Activated CD4-positive, CD25-positive, alpha-beta regulatory T cell (primary cell): ENCODE results near the gene APOL1.
"Not testable (repeated sequence)": the region's sequence is repeated elsewhere in the genome, so short reads cannot be mapped to it uniquely, and the experiment has no call there.

Source experiments
- DNase-seq, 4 experiments: peaks; one replicate each; lab custom pipeline; 2025; lab: John Stamatoyannopoulos, UW

Gene APOL1, protein sequence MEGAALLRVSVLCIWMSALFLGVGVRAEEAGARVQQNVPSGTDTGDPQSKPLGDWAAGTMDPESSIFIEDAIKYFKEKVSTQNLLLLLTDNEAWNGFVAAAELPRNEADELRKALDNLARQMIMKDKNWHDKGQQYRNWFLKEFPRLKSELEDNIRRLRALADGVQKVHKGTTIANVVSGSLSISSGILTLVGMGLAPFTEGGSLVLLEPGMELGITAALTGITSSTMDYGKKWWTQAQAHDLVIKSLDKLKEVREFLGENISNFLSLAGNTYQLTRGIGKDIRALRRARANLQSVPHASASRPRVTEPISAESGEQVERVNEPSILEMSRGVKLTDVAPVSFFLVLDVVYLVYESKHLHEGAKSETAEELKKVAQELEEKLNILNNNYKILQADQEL

DNA sequence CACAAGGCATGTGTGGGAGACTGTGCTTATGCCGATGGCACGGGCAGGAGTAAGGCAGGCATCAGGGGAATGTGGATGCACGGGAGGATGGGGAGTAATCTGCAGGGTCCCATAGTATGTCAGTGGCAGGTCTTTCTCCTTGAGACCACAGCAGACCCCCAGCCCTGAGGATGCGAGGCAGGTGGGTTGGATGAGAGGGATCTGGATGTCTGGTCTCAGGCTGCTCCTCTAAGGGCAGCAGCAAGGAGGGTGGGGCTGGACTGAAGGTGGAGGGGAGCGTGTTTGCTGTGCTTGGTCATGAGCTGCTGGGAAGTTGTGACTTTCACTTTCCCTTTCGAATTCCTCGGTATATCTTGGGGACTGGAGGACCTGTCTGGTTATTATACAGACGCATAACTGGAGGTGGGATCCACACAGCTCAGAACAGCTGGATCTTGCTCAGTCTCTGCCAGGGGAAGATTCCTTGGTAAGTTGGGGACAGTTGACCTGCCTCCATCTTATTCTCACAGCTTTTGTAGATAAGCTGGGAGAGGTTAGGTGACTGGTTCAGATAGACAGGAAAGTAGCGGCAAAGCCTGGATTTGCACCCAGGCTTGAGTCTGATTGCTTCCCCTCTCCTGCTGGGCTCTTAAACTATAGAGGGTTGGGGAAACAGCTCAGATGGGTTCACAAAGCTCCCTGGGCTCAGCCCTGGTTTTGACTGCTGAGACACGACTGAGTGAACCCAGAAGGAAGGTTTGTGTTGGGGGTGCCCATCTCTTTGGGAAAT lies at the start of gene APOL1:
Gene APOL1 (plus strand): TSS at position 380 of the 769 bp plus-strand sequence. CDS start 1,823 bp downstream, outside the sequence.
- no peak for DNase-seq

DNA sequence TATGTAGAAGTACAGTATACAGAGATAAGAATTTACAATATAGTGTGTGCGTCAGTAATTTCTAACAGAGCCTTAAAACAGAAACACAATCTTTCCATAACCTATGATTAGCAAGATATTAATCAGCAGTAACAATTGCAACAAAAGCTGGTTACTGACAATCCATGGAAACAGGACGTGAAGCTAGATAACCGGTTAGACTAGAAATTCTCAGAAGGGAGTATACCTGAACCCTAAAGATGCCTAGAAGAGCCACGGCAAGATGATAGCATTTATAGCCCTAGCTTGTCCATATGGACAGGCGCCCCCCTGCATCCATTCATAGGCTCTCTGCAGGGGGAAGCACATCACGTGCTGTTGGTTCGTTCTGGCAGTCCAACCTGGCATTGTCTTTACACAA lies 49.5 kb upstream of the APOL1 start:
- DNase-seq, result not testable (repeated sequence)

DNA sequence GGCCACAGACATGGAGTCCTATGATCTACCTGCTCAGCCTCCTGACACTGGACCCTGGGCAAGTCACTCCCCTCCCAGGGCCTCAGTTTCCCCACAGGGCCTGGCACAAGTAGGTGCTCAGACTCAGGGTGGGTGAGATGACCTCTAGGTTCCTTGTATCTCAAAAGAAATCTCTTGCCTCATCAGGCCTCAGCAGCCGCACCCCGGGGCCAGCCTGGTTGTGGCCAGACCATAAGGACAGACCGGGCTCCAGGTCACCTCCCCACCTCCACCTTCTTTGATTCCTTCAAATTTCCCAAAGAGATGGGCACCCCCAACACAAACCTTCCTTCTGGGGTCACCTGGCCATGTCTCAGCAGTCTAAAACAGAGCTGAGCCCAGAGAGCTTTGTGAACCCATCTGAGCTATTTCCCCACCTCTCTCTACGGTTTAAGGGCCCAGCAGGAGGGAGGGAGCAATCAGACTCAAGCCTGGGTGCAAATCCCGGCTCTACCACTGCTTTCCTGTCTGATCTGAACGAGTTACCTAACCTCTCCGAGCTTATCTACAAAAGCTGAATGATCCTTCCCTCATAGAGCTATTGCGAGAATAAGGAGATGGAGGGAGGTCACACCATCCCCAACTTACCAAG lies 48.8 kb upstream of the APOL1 start:
- DNase-seq, result no peak

DNA sequence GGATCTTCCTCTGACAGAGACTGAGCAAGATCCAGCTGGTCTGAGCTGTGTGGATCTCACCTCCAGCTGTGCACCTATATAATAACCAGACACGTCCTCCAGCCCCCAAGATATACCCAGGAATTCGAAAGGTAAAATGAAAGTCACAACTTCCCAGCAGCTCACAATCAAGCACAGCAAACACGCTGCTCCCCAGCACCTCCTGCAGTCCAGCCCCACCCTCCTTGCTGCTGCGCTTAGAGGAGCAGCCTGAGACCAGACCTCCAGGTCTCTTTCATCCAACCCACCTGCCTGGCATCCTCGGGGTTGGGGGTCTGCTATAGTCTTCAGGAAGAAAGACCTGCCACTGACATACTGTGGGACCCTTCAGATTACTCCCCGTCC lies 48.3 kb upstream of the APOL1 start:
- DNase-seq, result no peak

DNA sequence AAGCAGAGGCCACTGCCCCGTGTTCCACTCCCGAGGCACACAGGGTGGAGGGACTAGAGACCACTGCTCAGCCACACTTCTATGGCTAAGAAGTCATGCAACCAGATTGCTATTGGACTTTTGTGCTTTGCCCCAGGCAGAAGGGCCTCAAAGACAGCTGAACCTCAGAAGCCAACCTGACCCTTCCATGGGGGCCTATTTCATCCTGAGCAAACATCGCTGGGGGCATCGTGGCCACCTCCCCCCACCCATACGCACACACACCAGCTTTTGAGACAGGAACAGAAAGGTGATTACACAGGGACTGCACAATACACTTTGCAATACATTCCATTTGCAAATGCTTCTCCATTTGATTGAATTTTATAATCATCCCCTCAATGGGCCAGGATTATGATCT lies 47.4 kb upstream of the APOL1 start:
- DNase-seq, result not testable (repeated sequence)

DNA sequence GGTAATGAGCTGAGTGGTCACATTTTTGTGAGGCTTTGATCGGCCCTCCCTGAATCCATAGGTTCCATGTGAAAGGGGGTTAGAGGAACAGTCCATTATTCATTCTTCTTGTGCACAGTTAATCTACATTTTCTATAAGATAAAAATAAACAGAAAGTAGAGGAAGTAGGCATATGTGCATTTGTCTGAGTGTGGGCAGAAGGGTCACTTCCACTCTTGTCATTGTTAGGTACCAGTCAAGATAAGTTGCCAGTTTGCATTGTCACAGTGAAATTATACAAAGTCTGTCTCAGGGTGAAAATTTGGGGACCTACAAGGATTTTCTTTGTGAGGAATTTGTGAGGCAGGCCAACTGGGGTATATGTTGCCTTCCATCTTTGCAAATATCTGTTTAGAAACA lies 46.7 kb upstream of the APOL1 start:
- no peak for DNase-seq

DNA sequence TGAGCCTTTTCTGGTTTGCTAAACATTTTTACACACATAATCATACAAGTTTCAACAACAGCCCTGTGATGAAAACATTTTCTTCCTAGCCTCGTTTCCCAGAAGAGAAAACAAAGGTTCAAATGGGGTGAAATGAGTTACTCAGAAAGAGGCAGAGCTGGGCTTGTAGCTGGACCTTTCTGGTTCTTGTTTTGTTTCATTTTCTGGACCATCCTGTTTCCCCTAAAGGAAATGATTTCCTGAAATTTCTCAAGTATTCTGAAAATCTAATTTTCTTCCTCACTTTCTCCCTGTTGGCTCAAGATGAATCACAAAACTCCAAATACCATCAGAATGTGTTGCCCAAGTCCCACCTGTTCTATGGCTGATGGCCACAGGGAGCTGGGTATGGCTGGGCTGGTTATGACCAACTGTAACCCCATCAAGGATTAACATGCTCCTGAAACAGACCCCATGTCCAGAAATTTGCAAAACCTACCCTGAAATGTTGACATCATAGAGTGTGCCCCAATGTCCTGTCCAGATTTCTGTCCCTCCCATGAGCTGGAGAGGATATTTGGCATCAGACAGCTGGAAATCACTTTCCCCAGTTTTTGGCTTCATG lies 44.7 kb upstream of the APOL1 start:
- DNase-seq, result no peak

DNA sequence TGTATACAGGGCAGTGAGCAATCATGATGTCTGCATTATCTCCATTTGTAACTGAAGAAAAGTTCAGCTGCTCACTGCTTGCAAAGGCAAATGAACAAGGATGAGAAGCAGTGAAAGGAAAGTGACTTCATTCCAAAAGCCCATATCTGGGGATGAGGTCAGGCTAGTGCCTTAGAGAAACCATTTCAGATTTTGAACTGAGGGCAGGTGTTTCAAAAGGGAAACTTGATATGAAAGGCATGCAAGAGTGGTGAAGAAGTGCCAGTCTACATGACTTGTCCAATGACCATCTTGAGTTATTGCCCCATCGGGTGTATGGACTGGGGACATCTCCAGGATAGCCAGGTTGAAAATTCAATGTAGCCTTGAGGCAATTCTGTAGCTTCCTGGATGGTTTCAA lies 44.0 kb upstream of the APOL1 start:
- no peak for DNase-seq

DNA sequence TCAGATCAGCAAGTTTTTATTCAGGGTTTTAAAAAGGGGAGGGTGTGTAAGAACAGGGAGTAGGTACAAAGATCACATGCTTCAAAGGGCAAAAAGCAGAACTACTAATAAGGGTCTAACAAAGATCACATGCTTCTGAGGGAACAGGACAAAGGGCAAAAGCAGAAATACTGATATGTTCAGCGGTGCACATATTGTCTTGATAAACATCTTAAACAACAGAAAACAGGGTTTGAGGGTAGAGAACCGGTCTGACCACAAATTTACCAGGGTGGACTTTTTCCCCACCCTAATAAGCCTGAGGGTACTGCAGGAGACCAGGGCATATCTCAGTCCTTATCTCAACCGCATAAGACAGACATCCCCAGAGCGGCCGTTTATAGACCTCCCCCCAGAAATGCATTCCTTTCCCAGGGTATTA lies 43.4 kb upstream of the APOL1 start:
- DNase-seq, result not testable (repeated sequence)

DNA sequence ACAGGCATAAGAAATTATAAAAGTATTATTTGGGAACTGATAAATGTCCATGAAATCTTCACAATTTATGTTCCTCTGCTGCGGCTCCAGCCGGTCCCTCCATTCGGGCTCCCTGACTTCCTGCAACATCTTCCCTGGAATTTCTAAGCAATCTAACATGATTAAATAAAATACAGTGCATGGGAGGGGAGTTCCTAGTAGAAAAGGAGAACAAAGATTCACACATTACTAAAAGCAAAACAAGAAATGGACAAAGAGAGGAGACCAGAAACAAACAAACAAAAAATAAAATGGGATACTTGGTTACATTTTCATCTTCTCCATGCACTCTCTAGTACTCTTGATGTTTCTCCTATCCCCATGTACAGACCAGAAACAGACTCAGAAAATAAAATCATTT lies 42.7 kb upstream of the APOL1 start:
- no peak for DNase-seq

DNA sequence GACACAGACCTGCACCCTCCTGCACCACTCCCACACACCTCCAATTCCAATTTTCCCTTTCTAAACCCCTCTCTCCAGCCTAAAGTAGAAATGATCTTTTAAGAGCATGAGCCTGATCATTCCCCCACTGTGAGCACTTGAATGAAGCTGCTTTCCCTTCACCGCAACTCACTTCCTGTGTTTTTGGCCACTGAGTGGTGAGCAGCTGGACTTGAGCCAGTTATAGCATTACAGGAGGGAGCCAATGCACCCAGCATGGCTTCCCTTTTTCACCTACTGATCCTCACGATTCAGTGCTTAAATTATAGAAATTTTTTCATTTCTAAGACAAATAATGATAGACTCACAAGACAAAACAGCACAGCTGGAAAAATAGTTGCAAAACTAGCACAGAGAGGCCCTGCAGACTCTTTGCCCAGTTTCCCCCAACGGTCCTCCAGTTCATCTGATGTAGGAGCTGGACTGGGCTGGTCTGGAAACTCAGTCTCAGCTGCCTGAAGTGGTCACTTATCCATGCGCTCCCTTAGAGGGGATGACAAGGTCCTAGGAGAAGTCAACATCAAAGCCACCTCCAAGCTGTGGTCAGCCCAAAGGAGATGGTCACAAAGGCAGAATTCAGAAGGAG lies 41.6 kb upstream of the APOL1 start:
- no peak for DNase-seq

DNA sequence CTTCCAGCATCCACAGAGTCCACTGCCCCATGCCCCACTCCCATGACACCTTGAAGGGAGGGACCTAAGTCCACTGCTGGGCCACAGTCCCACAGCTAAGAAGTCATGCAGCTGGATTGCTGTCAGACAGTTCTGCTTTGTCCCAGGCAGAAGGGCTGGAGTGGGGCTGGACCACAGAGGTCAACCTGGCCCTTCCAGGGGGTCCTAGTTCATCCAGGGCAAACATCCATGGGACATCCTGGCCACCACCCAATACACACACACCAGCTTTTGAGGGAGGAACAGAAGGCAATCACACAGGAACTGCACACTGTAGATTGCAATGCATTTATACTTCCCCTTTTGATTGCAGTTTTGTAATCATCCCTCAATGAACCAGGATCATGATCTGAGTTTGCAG lies 40.0 kb upstream of the APOL1 start:
- DNase-seq, result no peak

DNA sequence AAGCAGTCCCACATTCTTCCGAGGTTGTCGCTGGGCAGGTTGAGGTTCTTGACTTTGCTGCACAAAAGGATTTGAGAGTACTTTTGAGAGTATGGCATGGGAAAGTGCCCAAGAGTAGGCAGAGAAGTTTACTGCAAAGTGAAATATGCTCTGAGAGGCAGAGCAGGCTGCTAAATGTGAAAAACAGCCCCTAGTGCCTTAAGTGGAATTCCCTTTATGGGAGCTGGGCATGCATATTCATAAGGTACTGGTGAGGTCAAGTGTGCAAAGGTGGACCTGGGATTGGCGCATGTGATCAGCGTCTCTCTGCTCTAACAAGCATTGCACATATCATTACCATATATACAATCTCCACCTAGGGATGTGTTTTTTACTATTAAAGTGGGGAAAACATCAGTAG lies 39.3 kb upstream of the APOL1 start:
- no peak for DNase-seq

DNA sequence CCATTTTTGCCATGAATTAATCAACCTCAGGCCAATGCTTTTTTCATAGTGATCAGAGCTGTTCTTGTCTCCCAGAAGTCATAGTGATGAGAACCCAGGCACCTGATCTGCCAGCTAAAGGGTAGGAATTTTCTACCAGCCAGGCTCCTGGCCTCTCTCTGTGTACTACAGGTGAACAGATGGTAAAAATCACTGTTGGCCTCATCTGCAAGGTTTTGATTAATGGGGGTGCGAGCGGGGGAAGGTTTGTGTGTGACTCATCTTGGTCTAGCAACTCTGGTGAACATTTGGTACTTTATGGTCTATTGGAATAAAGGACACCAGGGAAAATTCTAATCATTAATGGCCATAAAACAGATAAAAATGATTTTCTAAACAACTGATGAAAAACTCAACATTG lies 37.0 kb upstream of the APOL1 start:
- no peak for DNase-seq

DNA sequence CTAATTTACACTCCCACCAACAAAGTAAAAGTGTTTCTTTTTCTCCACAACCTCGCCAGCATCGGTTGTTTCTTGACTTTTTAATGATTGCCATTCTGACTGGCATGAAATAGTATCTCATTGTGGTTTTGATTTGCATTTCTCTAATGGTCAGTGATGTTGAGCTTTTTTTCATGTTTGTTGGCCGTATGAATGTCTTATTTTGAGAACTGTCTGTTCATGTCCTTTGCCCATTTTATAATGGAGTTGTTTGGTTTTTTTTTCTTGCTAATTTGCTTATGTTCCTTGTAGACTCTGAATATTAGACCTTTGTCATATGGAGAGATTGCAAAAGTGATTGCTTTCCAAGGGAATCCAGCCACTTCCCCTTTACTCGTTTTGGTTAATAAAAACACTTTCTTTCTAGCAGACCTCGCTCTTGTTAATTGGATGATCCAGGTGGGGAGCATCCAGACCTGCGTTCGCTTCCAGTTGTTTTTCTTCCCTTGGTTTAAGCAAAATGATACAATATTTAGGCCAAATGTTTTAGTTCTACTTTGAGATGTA lies 34.2 kb upstream of the APOL1 start:
- no peak for DNase-seq

DNA sequence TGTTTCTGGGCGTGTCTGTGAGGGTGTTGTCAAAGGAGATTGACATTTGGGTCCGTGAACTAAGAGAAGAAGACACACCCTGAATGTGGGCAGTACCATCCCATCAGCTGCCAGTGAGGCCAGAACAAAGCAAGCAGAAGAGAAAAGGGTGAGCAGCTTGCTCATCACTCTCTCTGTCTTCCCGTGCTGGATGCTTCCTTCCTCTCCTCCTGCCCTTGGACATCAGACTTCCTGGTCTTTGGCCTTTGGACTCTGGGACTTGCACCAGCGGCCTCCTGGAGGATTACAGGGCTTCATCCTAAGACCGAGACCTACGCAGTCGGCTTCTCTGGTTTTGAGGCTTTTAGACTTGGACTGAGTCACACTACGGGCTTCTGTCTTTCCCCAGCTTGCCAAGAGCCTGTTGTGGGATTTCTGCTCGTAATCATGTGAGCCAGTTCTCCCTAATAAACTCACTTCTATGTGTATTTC lies 32.4 kb upstream of the APOL1 start:
- DNase-seq, result no peak

DNA sequence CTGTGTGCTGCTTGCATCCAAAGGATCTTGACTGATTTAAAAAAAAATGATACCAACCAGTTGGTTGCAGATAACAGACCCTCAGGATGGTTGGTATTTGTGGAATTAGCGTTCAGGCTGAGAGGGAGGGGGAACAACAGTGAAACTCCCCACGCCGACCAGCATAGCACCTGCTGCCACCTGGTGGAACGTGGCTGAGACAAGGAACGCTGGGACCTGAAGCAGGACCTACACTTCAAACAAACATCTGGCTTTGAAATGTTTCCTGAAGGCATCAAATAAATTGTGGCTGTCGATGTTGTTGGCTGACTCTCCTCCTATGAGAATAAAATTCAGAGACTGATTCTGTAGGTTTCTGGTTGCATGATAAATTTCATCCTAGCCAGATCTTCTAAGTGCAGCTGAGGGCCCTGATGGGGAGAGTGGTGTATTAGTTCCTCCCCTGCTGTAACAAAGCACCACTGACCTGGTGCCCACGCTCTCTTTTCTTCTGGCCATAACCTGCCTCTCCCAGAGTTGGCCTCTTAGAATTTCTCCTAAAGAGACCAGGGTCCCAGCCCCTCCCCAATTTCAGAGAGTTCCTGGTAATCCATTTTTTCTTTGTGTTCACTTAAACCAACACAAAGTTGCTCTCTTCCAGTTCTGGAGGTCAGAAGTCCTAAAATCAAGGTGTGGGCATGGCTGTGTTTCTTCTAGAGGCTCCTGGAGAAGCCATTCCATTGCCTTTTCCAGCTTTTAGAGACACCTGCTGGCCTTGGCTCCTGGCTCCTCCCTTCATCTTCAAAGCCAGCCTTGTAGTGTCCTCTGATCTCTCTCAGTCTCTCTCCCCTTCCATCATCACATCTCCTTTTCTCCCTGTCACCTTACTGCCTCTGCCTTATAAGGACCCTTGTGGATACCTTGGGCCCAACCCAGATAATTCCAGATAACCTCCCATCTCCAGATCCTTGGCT lies 30.9 kb upstream of the APOL1 start:
- DNase-seq, result peak in 1 of 4 experiments; percentile 14

DNA sequence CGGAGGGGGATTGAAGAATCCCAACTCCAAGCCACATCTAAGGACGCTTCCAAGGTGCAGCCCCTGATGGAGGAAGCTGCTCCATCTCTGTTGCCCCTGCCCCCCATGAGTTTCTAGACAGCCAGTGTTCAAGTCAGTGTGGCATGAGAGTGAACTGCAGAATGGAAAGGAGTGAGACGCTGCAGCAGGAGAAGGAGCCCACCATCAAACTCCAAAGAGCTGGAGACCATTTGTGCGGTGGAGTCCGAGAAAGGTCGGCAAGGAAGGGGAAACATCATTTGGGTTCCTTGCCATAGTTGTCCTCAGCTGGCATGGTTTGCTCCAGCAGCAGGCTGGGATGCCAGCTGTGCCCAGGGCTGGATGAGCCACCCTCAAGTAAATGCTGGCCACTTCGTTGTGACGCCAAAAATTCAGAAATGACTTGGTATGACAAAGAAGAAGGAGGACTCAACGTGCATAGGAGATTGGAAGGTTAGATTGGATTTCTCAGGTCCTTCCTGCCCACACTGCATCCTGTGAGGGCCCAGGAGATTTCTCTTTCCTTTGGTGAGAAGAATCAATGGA lies 30.0 kb upstream of the APOL1 start:
- DNase-seq, result no peak

DNA sequence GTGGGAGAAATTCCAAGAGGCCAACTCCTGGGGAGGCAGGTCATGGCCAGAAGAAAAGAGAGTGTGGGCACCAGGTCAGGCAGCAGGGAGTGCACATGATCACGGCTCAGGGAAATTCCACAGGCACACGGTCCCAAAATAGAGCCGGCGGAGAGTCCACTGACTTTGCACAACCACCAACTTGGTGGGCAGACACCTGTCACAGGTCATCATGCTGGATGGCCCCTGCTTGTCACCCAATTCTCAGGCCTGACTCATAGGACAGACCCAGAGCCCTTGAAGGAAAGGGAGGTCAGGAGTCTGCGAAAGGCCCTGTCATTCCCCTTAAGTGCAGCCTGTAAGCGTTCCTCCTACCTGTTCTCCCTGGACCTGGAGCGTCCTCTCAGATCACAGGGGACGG lies 29.4 kb upstream of the APOL1 start:
- DNase-seq, result no peak

DNA sequence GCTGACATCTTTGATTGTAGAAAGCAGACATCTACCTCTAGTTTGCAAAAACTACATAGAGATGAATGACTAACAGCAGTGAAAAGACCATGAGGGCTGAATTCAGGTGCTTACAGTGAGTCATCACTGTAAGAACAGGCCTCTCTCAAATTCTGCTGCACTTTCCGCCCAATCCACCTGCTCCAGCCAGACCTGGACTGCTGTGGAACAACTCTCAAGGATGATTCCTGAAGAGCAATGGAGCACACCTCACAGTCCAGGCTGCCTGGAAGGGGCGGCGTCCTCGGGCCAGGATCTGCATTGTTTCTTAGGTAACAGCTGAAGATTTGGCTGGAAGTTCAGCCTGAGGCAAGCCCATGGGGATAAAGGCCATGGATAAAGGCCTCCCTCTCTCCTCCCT lies 28.7 kb upstream of the APOL1 start:
- no peak for DNase-seq
